Lung (tissue), 12 donors: ENCODE data around the gene DNAJC8. TPM values are rescaled to one million over a fixed set of nuclear protein-coding genes. Genes with fewer than 3 reads are reported as not detected.

Experiments used
- ATAC-seq: fragments of 200-7000 bp; cut with Tn5 transposase; one replicate; pipeline ENCODE4 v1.9.1; 2020; ENCODE audit warnings: moderate number of reproducible peaks; ENCODE audit not compliant: insufficient read depth, low FRiP score
- DNase-seq, 3 donors: peaks; one replicate each; pipeline ENCODE4 v3.0.0-alpha.2; 2013 to 2017
- H3K27ac ChIP-seq, 2 donors: one replicate each; pipeline ENCODE4 v1.5.1; 2013; ENCODE audit warnings: mild to moderate bottlenecking in 2 of 2, moderate library complexity in 2 of 2, control low read depth in 1 of 2, inconsistent platforms in 1 of 2, low read depth in 1 of 2, low read length in 1 of 2
- H3K27me3 ChIP-seq, 3 donors: one replicate each; pipeline ENCODE4 v1.5.1; 2013; ENCODE audit warnings: low read length in 2 of 3; ENCODE audit not compliant: control insufficient read depth in 3 of 3, insufficient read depth in 3 of 3
- H3K36me3 ChIP-seq, 4 donors: one replicate each; pipeline ENCODE4 v1.5.1; 2013; ENCODE audit warnings: low read length in 4 of 4, mild to moderate bottlenecking in 1 of 4, moderate library complexity in 1 of 4; ENCODE audit not compliant: control insufficient read depth in 4 of 4, insufficient read depth in 4 of 4
- H3K4me1 ChIP-seq, 5 donors: one replicate each; pipeline ENCODE4 v1.5.1; 2013; ENCODE audit warnings: low read length in 5 of 5, mild to moderate bottlenecking in 2 of 5, moderate library complexity in 1 of 5; ENCODE audit not compliant: control insufficient read depth in 5 of 5, insufficient read depth in 5 of 5
- H3K4me3 ChIP-seq: one replicate; pipeline ENCODE4 v1.5.1; 2013; ENCODE audit warnings: mild to moderate bottlenecking, control low read depth, moderate library complexity
- H3K9ac ChIP-seq, 2 donors: one replicate each; pipeline ENCODE4 v1.5.1; 2013; ENCODE audit warnings: low read length in 2 of 2, control low read depth in 1 of 2; ENCODE audit not compliant: insufficient read depth in 1 of 2
- H3K9me3 ChIP-seq, 4 donors: one replicate each; pipeline ENCODE4 v1.5.1; 2013; ENCODE audit warnings: low read length in 3 of 4, mild to moderate bottlenecking in 1 of 4, moderate library complexity in 1 of 4; ENCODE audit not compliant: control insufficient read depth in 4 of 4, insufficient read depth in 3 of 4
- CTCF ChIP-seq: IDR thresholded peaks from 2 replicates; pipeline ENCODE4 v1.5.1; 2012; ENCODE audit warnings: mild to moderate bottlenecking; ENCODE audit errors: control extremely low read depth, extremely low read depth
- WGBS, 2 donors: extraction: QIAGEN DNeasy Blood & Tissue Kit; methylation state at CpG; one replicate each; pipeline ENCODE4 v1.1.7; 2013; 5-methylcytosine and 5-hydroxymethylcytosine counted together
- polyA plus RNA-seq, 2 donors: library from polyadenylated mRNA; stranded (reverse); fragments of 200-250 nt; gene quantifications; one replicate each; pipeline ENCODE4 v1.2.1, GENCODE V29; 2013
- total RNA-seq, 2 donors: library from RNA; depleted of rRNA in 1 of 2; stranded (reverse); fragments of >200 nt in 1 of 2; gene quantifications; one replicate each; pipeline ENCODE4 v1.2.1, GENCODE V29; 2014 to 2021
- donor health status: control.
- donor health status: control.
- donor health status: Bipolar disorder and iron deficiency.
- donor health status: healthy.
- donor health status: DM: yes; HTN: yes; CAD: no.

The DNAJC8 gene
- total and polyA plus RNA-seq, 4 donors = 38.9 to 84.0 (median 65.8) TPM

DNA sequence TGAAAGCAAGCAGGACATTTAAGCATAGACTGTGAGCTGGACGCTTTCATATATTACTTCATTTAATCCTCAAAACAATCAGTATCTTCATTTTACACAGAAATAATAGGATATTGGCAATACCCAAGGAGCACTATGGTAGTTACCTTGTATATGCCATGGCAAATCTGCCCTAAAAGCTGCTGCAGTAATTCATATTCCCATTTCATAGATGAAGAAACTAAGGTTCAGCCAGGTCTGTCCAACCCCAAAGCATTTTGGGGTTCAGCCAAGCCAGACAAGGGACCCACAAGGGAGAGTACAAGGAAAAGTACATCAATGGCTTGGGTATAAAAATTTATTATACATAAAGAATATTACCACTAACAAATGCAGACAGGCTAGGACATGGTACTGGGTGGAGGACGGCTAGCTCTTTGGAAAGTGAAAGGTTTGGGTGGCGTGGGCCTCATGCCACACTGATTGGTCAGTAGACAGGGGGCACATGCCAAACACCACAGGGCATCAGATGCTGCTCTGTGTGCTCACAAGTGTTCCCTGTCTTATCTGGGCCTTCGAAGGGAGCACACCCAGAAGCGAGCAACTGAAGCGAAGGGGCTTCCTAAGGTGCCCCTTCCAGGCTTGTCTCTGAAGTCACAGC lies 32.5 kb downstream of the DNAJC8 start:
- DNase-seq (no peak), ATAC-seq (no peak)
- Histone ChIP-seq H3K27me3 (no peaks in the 10 kb centered on the region), H3K4me3 (no peak overlapping the region), H3K4me1 (no peaks in the 10 kb centered on the region), H3K27ac (no peak overlapping the region), H3K9me3 (no peaks in the 10 kb centered on the region), H3K9ac (no peak overlapping the region), H3K36me3 (peaks cover 25 to 46% (median 38%) of the 10 kb centered on the region in 4 donors)
- 93 to 99% methylated on average over 6 of the region's 6 CpGs for WGBS, 2 donors
- TF ChIP-seq CTCF = no peak

DNA sequence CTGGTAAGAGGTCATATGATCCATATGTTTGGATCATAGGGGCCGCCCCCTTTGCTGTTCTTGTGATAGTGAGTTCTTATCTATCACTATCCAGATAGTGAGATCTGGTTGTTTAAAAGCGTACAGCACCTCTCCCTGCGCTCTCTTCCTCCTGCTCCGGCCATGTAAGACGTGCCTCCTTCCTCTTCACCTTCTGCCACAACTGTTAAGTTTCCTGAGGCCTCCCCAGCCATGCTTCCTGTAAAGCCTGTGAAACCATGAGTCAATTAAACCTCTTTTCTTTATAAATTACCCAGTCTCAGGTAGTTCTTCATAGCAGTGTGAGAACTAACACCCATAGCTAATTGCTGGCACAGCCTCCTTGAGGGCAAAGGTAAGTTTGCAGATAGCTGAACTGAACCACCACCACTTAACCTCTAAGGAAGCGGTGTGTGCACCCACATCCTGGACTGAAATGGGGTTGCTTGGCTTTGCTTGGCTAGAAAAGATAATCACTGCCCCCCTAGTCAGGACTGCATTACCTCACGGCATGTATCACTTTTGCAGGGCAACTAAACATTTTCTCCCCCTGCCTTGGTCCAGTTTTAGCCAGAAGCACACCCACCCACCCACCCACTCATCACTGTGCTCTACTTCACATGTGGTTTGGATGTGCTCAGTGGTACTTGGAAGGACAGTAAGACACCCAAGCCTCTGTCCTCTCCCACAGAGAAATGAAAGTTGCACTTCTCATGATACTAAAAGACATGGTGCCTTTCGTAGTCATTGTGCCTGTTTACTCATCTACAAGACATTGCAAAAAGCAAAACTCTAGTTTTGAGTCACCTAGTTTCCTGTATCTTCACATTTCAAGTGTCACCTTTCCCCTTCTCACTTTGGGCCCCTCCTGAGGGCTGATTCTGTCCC lies 33.2 kb downstream of the DNAJC8 start:
- peaks cover 25 to 45% (median 34%) of the 10 kb centered on the region in 4 donors for H3K36me3 ChIP-seq
- H3K9me3 ChIP-seq = no peaks in the 10 kb centered on the region
- no peaks in the 10 kb centered on the region for H3K4me1 ChIP-seq
- H3K27ac ChIP-seq = no peak overlapping the region
- no peak for TF ChIP-seq CTCF
- WGBS, 2 donors = 64 to 78% methylated on average over 8 of the region's 8 CpGs
- no peak for DNase-seq
- no peaks in the 10 kb centered on the region for H3K27me3 ChIP-seq
- no peak overlapping the region for H3K4me3 ChIP-seq
- H3K9ac ChIP-seq = no peak overlapping the region
- ATAC-seq = no peak

GRCh38 chr1:28197682-28198415 lies 35.0 kb downstream of the DNAJC8 start:
- Histone ChIP-seq H3K27me3 (no peaks in the 10 kb centered on the region), H3K27ac (no peak overlapping the region), H3K36me3 (peaks cover 20 to 38% (median 22%) of the 10 kb centered on the region in 4 donors), H3K9me3 (no peaks in the 10 kb centered on the region), H3K4me3 (no peak overlapping the region), H3K9ac (no peak overlapping the region), H3K4me1 (peaks cover 0 to 7% (median 0%) of the 10 kb centered on the region in 5 donors)
- DNase-seq = no peak
- no peak for ATAC-seq
- TF ChIP-seq CTCF = no peak
- 95% methylated on average over 12 of the region's 12 CpGs for WGBS, 2 donors
